K562 (cell line): Measurements from ENCODE around the gene TLCD4. TPM values are rescaled to one million over a fixed set of nuclear protein-coding genes. Genes with fewer than 3 reads are reported as not detected.

Source experiments
- EP300 ChIP-seq: IDR thresholded peaks from 2 replicates; pipeline ENCODE4 v1.6.1; 2012; ENCODE audit warnings: low read length, improper control_type of control experiment
- ESRRA ChIP-seq: fragments of 450-650 bp; IDR thresholded peaks from 2 replicates; pipeline ENCODE4 v1.6.1; 2014; ENCODE audit warnings: low read depth, mild to moderate bottlenecking, moderate library complexity, borderline replicate concordance
- ESRRB ChIP-seq: fragments of 250-450 bp; sonication (Bioruptor Pico); IDR thresholded peaks from 2 replicates; pipeline ENCODE4 v1.5.0; 2020; ENCODE audit warnings: mild to moderate bottlenecking, moderate library complexity, borderline replicate concordance
- GATA2 ChIP-seq: sonication (generic); formaldehyde crosslinking; IDR thresholded peaks from 2 replicates; pipeline ENCODE4 v1.4.0; 2020; ENCODE audit warnings: mild to moderate bottlenecking, missing genetic modification reagents
- JUNB ChIP-seq: fragments of 450-650 bp; formaldehyde crosslinking; conservative IDR thresholded peaks from 2 replicates; pipeline ENCODE4 v1.4.0; 2020; ENCODE audit warnings: mild to moderate bottlenecking
- MBD2 ChIP-seq: sonication (generic); IDR thresholded peaks from 2 replicates; pipeline ENCODE4 v1.6.1; 2016; ENCODE audit warnings: low read depth, borderline replicate concordance
- MTA3 ChIP-seq: fragments of 450-650 bp; formaldehyde crosslinking; IDR thresholded peaks from 2 replicates; pipeline ENCODE4 v1.6.1; 2017; ENCODE audit warnings: mild to moderate bottlenecking, borderline replicate concordance
- NFE2 ChIP-seq: IDR thresholded peaks from 2 replicates; pipeline ENCODE4 v1.6.1; 2014; ENCODE audit warnings: antibody characterized with exemption, low read depth
- NRF1 ChIP-seq, 2 experiments: fragments of 450-650 bp; IDR thresholded peaks in 1 of 2; conservative IDR thresholded peaks in 1 of 2; 2 replicates each; pipeline ENCODE4 v1.6.1; 2014; ENCODE audit warnings: mild to moderate bottlenecking in 2 of 2
- PCBP1 ChIP-seq: fragments of 200-400 bp; formaldehyde crosslinking; IDR thresholded peaks from 2 replicates; pipeline ENCODE4 v1.6.1; 2018; ENCODE audit warnings: mild to moderate bottlenecking, low read depth, low read length; ENCODE audit not compliant: poor library complexity, severe bottlenecking
- POLR3G ChIP-seq: IDR thresholded peaks from 2 replicates; pipeline ENCODE4 v1.6.1; 2011; ENCODE audit not compliant: insufficient read length, insufficient replicate concordance; ENCODE audit errors: extremely low read depth
- SAFB2 ChIP-seq: fragments of 200-400 bp; formaldehyde crosslinking; IDR thresholded peaks from 2 replicates; pipeline ENCODE4 v1.6.1; 2018; ENCODE audit warnings: borderline replicate concordance, low read length, low read depth, moderate library complexity; ENCODE audit not compliant: severe bottlenecking
- SMARCA4 ChIP-seq: fragments of 450-650 bp; IDR thresholded peaks from 2 replicates; pipeline ENCODE4 v1.6.1; 2016
- TEAD4 ChIP-seq, 2 experiments: sonication (generic) in 1 of 2; formaldehyde crosslinking in 1 of 2; IDR thresholded peaks; 2 replicates each; pipeline versions ENCODE4 v1.6.1 to v1.8.0; 2012 to 2022; ENCODE audit warnings: borderline replicate concordance in 1 of 2, inconsistent platforms in 1 of 2, low read length in 1 of 2, mild to moderate bottlenecking in 1 of 2, missing genetic modification reagents in 1 of 2
- TFAM ChIP-seq: fragments of 250-450 bp; sonication (Bioruptor Pico); conservative IDR thresholded peaks from 2 replicates; pipeline ENCODE4 v1.5.0; 2021; ENCODE audit warnings: mild to moderate bottlenecking, moderate library complexity
- TRIM24 ChIP-seq, 2 experiments: fragments of 450-650 bp; IDR thresholded peaks; 2 replicates each; pipeline ENCODE4 v1.6.1; 2016
- U2AF1 ChIP-seq: fragments of 200-400 bp; formaldehyde crosslinking; optimal IDR thresholded peaks from 2 replicates; pipeline ENCODE3; 2017; ENCODE audit warnings: mild to moderate bottlenecking, low read depth, low read length, moderate library complexity
- ZFP30 ChIP-seq: fragments of 250-450 bp; sonication (Bioruptor Pico); IDR thresholded peaks from 2 replicates; pipeline ENCODE4 v1.8.0; 2022; ENCODE audit warnings: moderate library complexity, mild to moderate bottlenecking, inconsistent platforms, borderline replicate concordance
- ZNF134 ChIP-seq: fragments of 250-450 bp; sonication (Bioruptor Pico); conservative IDR thresholded peaks from 2 replicates; pipeline ENCODE4 v1.4.0; 2020
- ZNF165 ChIP-seq: fragments of 250-450 bp; sonication (Bioruptor Pico); IDR thresholded peaks from 2 replicates; pipeline ENCODE4 v1.4.0; 2020; ENCODE audit warnings: borderline replicate concordance
- polyA plus RNA-seq, 8 experiments: library from polyadenylated mRNA; depleted of rRNA in 4 of 8; stranded (reverse) in 5 of 8; unstranded in 3 of 8; fragments of >200 nt; fragmentation: Nextera tagmentation in 2 of 8; fragmentation: Illumina TruSeq in 1 of 8; extraction: Ambion mirVana in 2 of 8; extraction: Trizol in 1 of 8; gene quantifications; 2 replicates each; pipeline versions ENCODE4 v1.2.1 to v1.2.3, GENCODE V29; 2011 to 2014; ENCODE audit warnings: inconsistent platforms in 1 of 8, missing spikeins in 1 of 8
- total RNA-seq, 7 experiments: library from RNA; depleted of rRNA in 6 of 7; stranded (reverse); fragments of >200 nt in 6 of 7; fragmentation: Illumina TruSeq in 2 of 7; extraction: Trizol in 2 of 7; gene quantifications; 2 replicates each; pipeline versions ENCODE4 v1.2.1 to v1.2.3, GENCODE V29; 2011 to 2021; ENCODE audit warnings: low replicate concordance in 1 of 7
- TF ChIP-seq, protein P1 (sequence below), 2 experiments: fragments of 450-650 bp in 1 of 2; IDR thresholded peaks; 2 replicates each; pipeline ENCODE4 v1.6.1; 2011 to 2017; ENCODE audit warnings: low read depth in 2 of 2, antibody characterized with exemption in 1 of 2, borderline replicate concordance in 1 of 2, low read length in 1 of 2, mild to moderate bottlenecking in 1 of 2, mixed read lengths in 1 of 2; ENCODE audit not compliant: control insufficient read depth in 1 of 2

Gene TLCD4
- total and polyA plus RNA-seq, 9 of the 15 experiments (the other 6 are each of a cell fraction or from before 2014, with no cell fraction given) = 3.5 to 19.8 (median 7.6) TPM

DNA sequence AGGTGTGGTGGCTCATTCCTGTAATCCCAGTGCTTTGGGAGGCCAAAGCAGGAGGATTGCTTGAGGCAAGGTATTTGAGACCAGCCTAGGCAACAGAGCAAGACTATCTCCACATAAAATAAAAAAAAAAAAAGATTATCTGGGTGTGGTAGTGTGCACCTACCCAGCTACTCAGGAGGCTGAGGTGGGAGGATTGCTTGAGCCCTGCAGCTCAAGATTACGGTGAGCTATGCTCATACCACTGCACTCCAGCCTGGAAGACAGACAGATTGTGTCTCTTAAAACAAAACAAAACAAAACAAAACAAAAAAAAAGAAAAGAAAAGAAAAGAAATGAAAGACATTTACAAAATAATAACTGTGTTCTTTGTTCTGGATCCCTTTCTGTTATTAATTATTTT lies 6.1 kb upstream of the TLCD4 start (continued):
- TF ChIP-seq ZNF165 (CRISPR knock-in tag) (no peak), GATA2 (CRISPR knock-in tag) (0 out of 2 replicates have a peak, but pooled peaks have one; percentile 15), TRIM24 (IDR thresholded peaks at IDR 0.05) (peak; percentile 36 to 41; a peak in 2 of 4 replicates), ZFP30 (CRISPR knock-in tag) (no peak), TFAM (CRISPR knock-in tag) (no peak), MBD2 (no peak), MTA3 (no peak), ESRRA (no peak), POLR3G (no peak), PCBP1 (no peak), TEAD4 (IDR thresholded peaks at IDR 0.05; ENCODE audit: low read length) (peak; percentile 78), TEAD4 (CRISPR knock-in tag; IDR thresholded peaks at IDR 0.05; ENCODE audit: borderline replicate concordance) (no peak), JUNB (CRISPR knock-in tag) (no peak), SMARCA4 (peak; percentile 59; the same call in 1 of the 2 replicates), ZNF134 (CRISPR knock-in tag) (no peak), NRF1 (conservative IDR thresholded peaks at IDR 0.05 in 1 of 2, IDR thresholded peaks at IDR 0.05 in 1 of 2) (no peak), NFE2 (no peak), ESRRB (no peak), U2AF1 (no peak), EP300 (peak; percentile 16; the same call in 1 of the 2 replicates), SAFB2 (no peak)
- TF ChIP-seq, protein P1, sequence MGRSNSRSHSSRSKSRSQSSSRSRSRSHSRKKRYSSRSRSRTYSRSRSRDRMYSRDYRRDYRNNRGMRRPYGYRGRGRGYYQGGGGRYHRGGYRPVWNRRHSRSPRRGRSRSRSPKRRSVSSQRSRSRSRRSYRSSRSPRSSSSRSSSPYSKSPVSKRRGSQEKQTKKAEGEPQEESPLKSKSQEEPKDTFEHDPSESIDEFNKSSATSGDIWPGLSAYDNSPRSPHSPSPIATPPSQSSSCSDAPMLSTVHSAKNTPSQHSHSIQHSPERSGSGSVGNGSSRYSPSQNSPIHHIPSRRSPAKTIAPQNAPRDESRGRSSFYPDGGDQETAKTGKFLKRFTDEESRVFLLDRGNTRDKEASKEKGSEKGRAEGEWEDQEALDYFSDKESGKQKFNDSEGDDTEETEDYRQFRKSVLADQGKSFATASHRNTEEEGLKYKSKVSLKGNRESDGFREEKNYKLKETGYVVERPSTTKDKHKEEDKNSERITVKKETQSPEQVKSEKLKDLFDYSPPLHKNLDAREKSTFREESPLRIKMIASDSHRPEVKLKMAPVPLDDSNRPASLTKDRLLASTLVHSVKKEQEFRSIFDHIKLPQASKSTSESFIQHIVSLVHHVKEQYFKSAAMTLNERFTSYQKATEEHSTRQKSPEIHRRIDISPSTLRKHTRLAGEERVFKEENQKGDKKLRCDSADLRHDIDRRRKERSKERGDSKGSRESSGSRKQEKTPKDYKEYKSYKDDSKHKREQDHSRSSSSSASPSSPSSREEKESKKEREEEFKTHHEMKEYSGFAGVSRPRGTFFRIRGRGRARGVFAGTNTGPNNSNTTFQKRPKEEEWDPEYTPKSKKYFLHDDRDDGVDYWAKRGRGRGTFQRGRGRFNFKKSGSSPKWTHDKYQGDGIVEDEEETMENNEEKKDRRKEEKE (IDR thresholded peaks at IDR 0.05; ENCODE audit: borderline replicate concordance in 1 of 2, control insufficient read depth in 1 of 2, low read depth in 2 of 2, low read length in 1 of 2) = no peak
